Naive thymus-derived CD4-positive, alpha-beta T cell (primary cell): Measurements from ENCODE around the gene SPEG. TPM values are rescaled to one million over a fixed set of nuclear protein-coding genes. Genes with fewer than 3 reads are reported as not detected.

ENCODE experiments used
- ATAC-seq: fragments of 150-1000 bp; cut with Tn5 transposase; 2 replicates; pipeline ENCODE4 v1.10.0; 2021; ENCODE audit warnings: mild to moderate bottlenecking, moderate library complexity
- CTCF ChIA-PET: fragments of 350-600 bp; sonication (Branson Sonifier 250); formaldehyde crosslinking; loops from one replicate; lab custom pipeline; 2021; ENCODE audit warnings: antibody characterized with exemption; lab: Charles Lee
- POLR2A ChIA-PET: fragments of 350-600 bp; sonication (Branson Sonifier 250); formaldehyde crosslinking; loops from one replicate; lab custom pipeline; 2021; ENCODE audit warnings: antibody characterized with exemption, inconsistent platforms; lab: Charles Lee
- DNase-seq, 9 donors: peaks; one replicate each; pipeline versions ENCODE4 v3.0.0 to v3.0.0-alpha.2; 2020 to 2022; ENCODE audit warnings: mixed read lengths in 1 of 9
- H3K27ac ChIP-seq: one replicate; pipeline ENCODE4 v1.7.0; 2013; ENCODE audit warnings: mild to moderate bottlenecking, low read depth, low read length, moderate library complexity
- H3K27me3 ChIP-seq, 2 donors: one replicate each; pipeline ENCODE4 v1.7.0; 2013; ENCODE audit warnings: low read length in 2 of 2, mild to moderate bottlenecking in 2 of 2, moderate library complexity in 2 of 2; ENCODE audit not compliant: control insufficient read depth in 2 of 2, insufficient read depth in 2 of 2
- H3K36me3 ChIP-seq, 3 experiments: 1 replicate in 2 of 3; 2 replicates in 1 of 3; pipeline ENCODE4 v1.7.0; 2013; ENCODE audit warnings: low read length in 3 of 3, mild to moderate bottlenecking in 3 of 3, moderate library complexity in 1 of 3; ENCODE audit not compliant: insufficient read depth in 3 of 3, control insufficient read depth in 2 of 3
- H3K4me1 ChIP-seq, 2 donors: one replicate each; pipeline ENCODE4 v1.7.0; 2013; ENCODE audit warnings: low read length in 2 of 2, mild to moderate bottlenecking in 2 of 2, moderate library complexity in 1 of 2; ENCODE audit not compliant: control insufficient read depth in 2 of 2, insufficient read depth in 2 of 2
- H3K4me3 ChIP-seq: 2 replicates; pipeline ENCODE4 v1.7.0; 2013; ENCODE audit warnings: mild to moderate bottlenecking, low read length
- H3K9me3 ChIP-seq, 3 experiments: 1 replicate in 2 of 3; 2 replicates in 1 of 3; pipeline ENCODE4 v1.7.0; 2013; ENCODE audit warnings: low read length in 3 of 3; ENCODE audit not compliant: control insufficient read depth in 2 of 3
- H3K27ac Mint-ChIP-seq, 9 donors: one replicate each; pipeline ENCODE4 v1.8.0; 2020 to 2022; ENCODE audit warnings: mixed read lengths in 9 of 9, mild to moderate bottlenecking in 8 of 9, moderate library complexity in 5 of 9, inconsistent platforms in 2 of 9
- H3K27me3 Mint-ChIP-seq, 5 donors: one replicate each; pipeline ENCODE4 v1.8.0; 2021 to 2022; ENCODE audit warnings: mixed read lengths in 5 of 5, mild to moderate bottlenecking in 1 of 5
- H3K36me3 Mint-ChIP-seq, 5 donors: one replicate each; pipeline ENCODE4 v1.8.0; 2020 to 2022; ENCODE audit warnings: mixed read lengths in 5 of 5, mild to moderate bottlenecking in 3 of 5, inconsistent platforms in 1 of 5
- H3K4me1 Mint-ChIP-seq, 7 donors: one replicate each; pipeline ENCODE4 v1.8.0; 2020 to 2022; ENCODE audit warnings: mixed read lengths in 7 of 7, mild to moderate bottlenecking in 3 of 7, inconsistent platforms in 1 of 7
- H3K4me3 Mint-ChIP-seq, 10 donors: one replicate each; pipeline ENCODE4 v1.8.0; 2020 to 2022; ENCODE audit warnings: mild to moderate bottlenecking in 10 of 10, mixed read lengths in 10 of 10, moderate library complexity in 6 of 10, inconsistent platforms in 2 of 10
- H3K9me3 Mint-ChIP-seq, 11 donors: one replicate each; pipeline ENCODE4 v1.8.0; 2020 to 2022; ENCODE audit warnings: mixed read lengths in 11 of 11, mild to moderate bottlenecking in 4 of 11, inconsistent platforms in 1 of 11, moderate library complexity in 1 of 11
- intact Hi-C, 2 donors: fragments of 100-400 bp; cut with micrococcal nuclease; formaldehyde crosslinking; loops; one replicate each; pipeline ENCODE4 v1.15.1; 2023
- polyA plus RNA-seq, 2 donors: library from polyadenylated mRNA; unstranded; fragments of 300-500 nt; fragmentation: Illumina TruSeq; gene quantifications; one replicate each; pipeline ENCODE4 v1.2.3, GENCODE V29; 2021
- total RNA-seq, 6 experiments: library from RNA in 5 of 6; stranded (reverse) in 5 of 6; gene quantifications; 1 replicate in 5 of 6; 2 replicates in 1 of 6; pipeline ENCODE4 v1.2.3 and lab custom pipeline; 2021 to 2026

The SPEG gene
- total and polyA plus RNA-seq, 7 experiments from 2014 or later: 0.26 to 23.2 (median 11.8) TPM

GRCh38 chr2:219465659-219466561, 31.3 kb downstream of the SPEG start:
- Histone ChIP-seq H3K27ac (no peak overlapping the region), H3K4me1 (no peaks in the 10 kb centered on the region), H3K4me3 (no peak overlapping the region), H3K36me3 (peaks cover 0 to 20% (median 0%) of the 10 kb centered on the region in 3 experiments), H3K27me3 (no peaks in the 10 kb centered on the region), H3K9me3 (no peaks in the 10 kb centered on the region)
- Mint-ChIP-seq H3K27me3 (no peaks in the 10 kb centered on the region), H3K4me3 (no peak overlapping the region), H3K27ac (no peak overlapping the region), H3K4me1 (no peaks in the 10 kb centered on the region), H3K9me3 (no peaks in the 10 kb centered on the region), H3K36me3 (peaks cover 0 to 13% (median 4%) of the 10 kb centered on the region in 5 donors)
- CTCF ChIA-PET: no interaction called here
- DNase-seq (no peak), ATAC-seq (no peak)
- POLR2A ChIA-PET: no interaction called here
- intact Hi-C loops: no loop called here

GRCh38 chr2:219466816-219467735, 32.4 kb downstream of the SPEG start:
- H3K4me3 Mint-ChIP-seq: no peak overlapping the region
- no peak for DNase-seq
- H3K4me1 ChIP-seq: no peaks in the 10 kb centered on the region
- ATAC-seq: no peak
- H3K36me3 ChIP-seq: peaks cover 0 to 16% (median 0%) of the 10 kb centered on the region in 3 experiments
- intact Hi-C loops: no loop called here
- ChIA-PET CTCF (no interaction called here), POLR2A (no interaction called here)
- H3K9me3 Mint-ChIP-seq: no peaks in the 10 kb centered on the region
- no peak overlapping the region for H3K27ac ChIP-seq
- H3K27me3 ChIP-seq: no peaks in the 10 kb centered on the region
- H3K4me3 ChIP-seq: no peak overlapping the region
- peaks cover 0 to 13% (median 4%) of the 10 kb centered on the region in 5 donors for H3K36me3 Mint-ChIP-seq
- H3K27ac Mint-ChIP-seq: no peak overlapping the region
- no peaks in the 10 kb centered on the region for H3K9me3 ChIP-seq
- H3K27me3 Mint-ChIP-seq: no peaks in the 10 kb centered on the region
- peaks cover 0 to 1% (median 0%) of the 10 kb centered on the region in 7 donors for H3K4me1 Mint-ChIP-seq

DNA sequence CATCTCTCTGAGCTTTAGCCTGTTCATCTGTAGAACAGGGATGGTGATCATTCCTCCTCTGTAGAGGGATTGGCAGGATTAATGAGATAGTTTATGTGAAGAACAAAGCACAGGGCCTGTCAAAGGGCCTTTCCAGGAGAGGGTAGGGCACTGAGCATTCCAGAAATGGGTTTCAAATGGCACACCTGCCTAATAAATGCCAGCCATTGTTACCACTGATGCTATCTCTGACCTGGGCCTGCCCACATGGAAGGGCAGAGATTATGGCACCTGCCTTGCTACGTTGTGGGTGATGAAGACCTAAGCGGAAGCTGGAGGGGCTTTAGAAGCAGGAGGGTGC, 33.1 kb downstream of the SPEG start:
- ChIA-PET POLR2A (no interaction called here), CTCF (no interaction called here)
- Mint-ChIP-seq H3K27me3 (no peaks in the 10 kb centered on the region), H3K4me1 (peaks cover 0 to 1% (median 0%) of the 10 kb centered on the region in 7 donors), H3K4me3 (no peak overlapping the region), H3K27ac (no peak overlapping the region), H3K9me3 (no peaks in the 10 kb centered on the region), H3K36me3 (peaks cover 0 to 9% (median 4%) of the 10 kb centered on the region in 5 donors)
- Histone ChIP-seq H3K36me3 (peaks cover 0 to 13% (median 0%) of the 10 kb centered on the region in 3 experiments), H3K9me3 (no peaks in the 10 kb centered on the region), H3K27ac (no peak overlapping the region), H3K4me3 (no peak overlapping the region), H3K4me1 (no peaks in the 10 kb centered on the region), H3K27me3 (no peaks in the 10 kb centered on the region)
- ATAC-seq (no peak), DNase-seq (no peak)
- intact Hi-C loops: no loop called here

GRCh38 chr2:219468410-219469185, 34.0 kb downstream of the SPEG start:
- CTCF ChIA-PET: no interaction called here
- H3K9me3 Mint-ChIP-seq: no peaks in the 10 kb centered on the region
- Histone ChIP-seq H3K36me3 (peaks cover 0 to 13% (median 0%) of the 10 kb centered on the region in 3 experiments), H3K4me1 (no peaks in the 10 kb centered on the region), H3K4me3 (no peak overlapping the region), H3K27me3 (no peaks in the 10 kb centered on the region), H3K9me3 (no peaks in the 10 kb centered on the region), H3K27ac (no peak overlapping the region)
- intact Hi-C loops: no loop called here
- no peak for DNase-seq
- ATAC-seq: no peak
- no peaks in the 10 kb centered on the region for H3K27me3 Mint-ChIP-seq
- H3K4me1 Mint-ChIP-seq: peaks cover 0 to 1% (median 0%) of the 10 kb centered on the region in 7 donors
- no peak overlapping the region for H3K27ac Mint-ChIP-seq
- no peak overlapping the region for H3K4me3 Mint-ChIP-seq
- POLR2A ChIA-PET: no interaction called here
- H3K36me3 Mint-ChIP-seq: peaks cover 0 to 9% (median 4%) of the 10 kb centered on the region in 5 donors

DNA sequence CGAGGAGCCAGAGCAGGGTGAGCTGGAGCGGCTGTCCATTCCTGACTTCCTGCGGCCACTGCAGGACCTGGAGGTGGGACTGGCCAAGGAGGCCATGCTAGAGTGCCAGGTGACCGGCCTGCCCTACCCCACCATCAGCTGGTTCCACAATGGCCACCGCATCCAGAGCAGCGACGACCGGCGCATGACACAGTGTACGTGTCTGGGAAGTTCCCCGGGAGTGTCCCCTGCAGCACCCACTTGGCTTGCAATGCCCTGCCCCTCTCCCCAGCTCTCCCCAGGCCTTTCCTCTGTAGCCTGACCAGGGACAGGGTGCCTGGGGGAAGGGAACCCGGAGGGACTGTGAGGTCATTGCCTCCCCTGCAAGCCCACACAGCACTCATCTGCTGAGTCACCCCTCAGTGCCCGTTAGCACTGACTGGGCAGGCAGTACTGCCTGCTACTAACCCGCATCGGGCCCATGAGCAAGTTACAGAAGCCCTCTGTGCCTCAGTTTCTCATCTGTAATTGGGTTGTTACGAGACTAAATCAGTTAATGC, 34.6 kb downstream of the SPEG start:
- H3K36me3 Mint-ChIP-seq: peaks cover 0 to 13% (median 4%) of the 10 kb centered on the region in 5 donors
- intact Hi-C loops: no loop called here
- POLR2A ChIA-PET: no interaction called here
- H3K27me3 Mint-ChIP-seq: no peaks in the 10 kb centered on the region
- no peak overlapping the region for H3K27ac ChIP-seq
- H3K9me3 Mint-ChIP-seq: no peaks in the 10 kb centered on the region
- no peak overlapping the region for H3K4me3 ChIP-seq
- no peak overlapping the region for H3K27ac Mint-ChIP-seq
- H3K4me1 ChIP-seq: no peaks in the 10 kb centered on the region
- CTCF ChIA-PET: no interaction called here
- no peak for DNase-seq
- no peak for ATAC-seq
- peaks cover 0 to 13% (median 0%) of the 10 kb centered on the region in 3 experiments for H3K36me3 ChIP-seq
- H3K27me3 ChIP-seq: no peaks in the 10 kb centered on the region
- no peaks in the 10 kb centered on the region for H3K9me3 ChIP-seq
- H3K4me3 Mint-ChIP-seq: no peak overlapping the region
- H3K4me1 Mint-ChIP-seq: peaks cover 0 to 1% (median 0%) of the 10 kb centered on the region in 7 donors

- intact Hi-C loops: no loop called here
- Histone ChIP-seq H3K4me1 (no peaks in the 10 kb centered on the region), H3K27me3 (no peaks in the 10 kb centered on the region), H3K27ac (no peak overlapping the region), H3K9me3 (no peaks in the 10 kb centered on the region), H3K36me3 (peaks cover 0 to 4% (median 0%) of the 10 kb centered on the region in 3 experiments), H3K4me3 (no peak overlapping the region)
- Mint-ChIP-seq H3K27ac (no peak overlapping the region), H3K27me3 (no peaks in the 10 kb centered on the region), H3K9me3 (peaks cover 0 to under 1% (median 0%) of the 10 kb centered on the region in 11 donors), H3K4me1 (peaks cover 0 to 1% (median 0%) of the 10 kb centered on the region in 7 donors), H3K4me3 (no peak overlapping the region), H3K36me3 (peaks cover 0 to 10% (median 4%) of the 10 kb centered on the region in 5 donors)
- DNase-seq (no peak), ATAC-seq (no peak)
- POLR2A ChIA-PET: no interaction called here
- CTCF ChIA-PET: no interaction called here
Observed at GRCh38 chr2:219470429-219470828, 35.8 kb downstream of the SPEG start.
